Gastroesophageal sphincter (tissue), 4 donors: ENCODE measurements around the gene SUCLG2. TPM values are rescaled to one million over a fixed set of nuclear protein-coding genes. Genes with fewer than 3 reads are reported as not detected.
"Not testable (repeated sequence)": the region's sequence is repeated elsewhere in the genome, so short reads cannot be mapped to it uniquely, and the experiment has no call there.

ENCODE experiments used
- ATAC-seq: fragments of 150-250 bp; one replicate; pipeline ENCODE4 v1.9.1; 2016; ENCODE audit warnings: mild to moderate bottlenecking, moderate library complexity
- H3K27ac ChIP-seq, 4 donors: fragments of 200-600 bp; sonication (generic) in 3 of 4; 1 replicate in 3 of 4; 2 replicates in 1 of 4; pipeline ENCODE4 v1.5.1; 2016 to 2019
- H3K27me3 ChIP-seq: fragments of 200-600 bp; sonication (generic); one replicate; pipeline ENCODE4 v1.5.1; 2019
- H3K36me3 ChIP-seq, 2 donors: fragments of 200-600 bp; sonication (generic); one replicate each; pipeline ENCODE4 v1.5.1; 2019; ENCODE audit warnings: control low read depth in 1 of 2
- H3K4me1 ChIP-seq, 3 donors: fragments of 200-600 bp; sonication (generic); 1 replicate in 2 of 3; 2 replicates in 1 of 3; pipeline ENCODE4 v1.5.1; 2016 to 2019; ENCODE audit warnings: control low read depth in 2 of 3
- H3K4me3 ChIP-seq, 2 donors: fragments of 200-600 bp; sonication (generic); one replicate each; pipeline ENCODE4 v1.5.1; 2019; ENCODE audit warnings: mild to moderate bottlenecking in 1 of 2, moderate library complexity in 1 of 2
- H3K9me3 ChIP-seq, 3 donors: fragments of 200-600 bp; sonication (generic); one replicate each; pipeline ENCODE4 v1.5.1; 2017 to 2019; ENCODE audit warnings: control low read depth in 2 of 3
- EP300 ChIP-seq: sonication (generic); formaldehyde crosslinking; IDR thresholded peaks from one replicate; pipeline ENCODE4 v1.6.1; 2017; ENCODE audit warnings: antibody characterized with exemption, mild to moderate bottlenecking
- POLR2A ChIP-seq, 2 donors: fragments of 450-650 bp; IDR thresholded peaks; one replicate each; pipeline ENCODE4 v1.6.1; 2017; ENCODE audit warnings: antibody characterized with exemption in 2 of 2, mild to moderate bottlenecking in 2 of 2, moderate library complexity in 1 of 2
- POLR2AphosphoS5 ChIP-seq: sonication (generic); formaldehyde crosslinking; IDR thresholded peaks from one replicate; pipeline ENCODE4 v1.6.1; 2017; ENCODE audit warnings: antibody characterized with exemption
- WGBS, 2 donors: methylation state at CpG; one replicate each; pipeline ENCODE4 v1.1.5; 2018; ENCODE audit warnings: low coverage in 1 of 2; 5-methylcytosine and 5-hydroxymethylcytosine counted together
- total RNA-seq, 4 donors: library from RNA; depleted of rRNA; stranded (reverse); fragments of >200 nt; gene quantifications; one replicate each; pipeline ENCODE4 v1.1.0, GENCODE V29; 2016
- TF ChIP-seq, protein P1 (sequence below), 4 experiments: fragments of 200-600 bp in 2 of 4; fragments of 450-650 bp in 2 of 4; sonication (generic) in 1 of 4; IDR thresholded peaks; one replicate each; pipeline ENCODE4 v1.5.1; 2017 to 2019; ENCODE audit warnings: antibody characterized with exemption in 4 of 4, mild to moderate bottlenecking in 2 of 4, moderate library complexity in 2 of 4

SUCLG2 gene
- total RNA-seq, 4 donors from 2014 or later: 53.3 to 79.4 (median 69.8) TPM

DNA sequence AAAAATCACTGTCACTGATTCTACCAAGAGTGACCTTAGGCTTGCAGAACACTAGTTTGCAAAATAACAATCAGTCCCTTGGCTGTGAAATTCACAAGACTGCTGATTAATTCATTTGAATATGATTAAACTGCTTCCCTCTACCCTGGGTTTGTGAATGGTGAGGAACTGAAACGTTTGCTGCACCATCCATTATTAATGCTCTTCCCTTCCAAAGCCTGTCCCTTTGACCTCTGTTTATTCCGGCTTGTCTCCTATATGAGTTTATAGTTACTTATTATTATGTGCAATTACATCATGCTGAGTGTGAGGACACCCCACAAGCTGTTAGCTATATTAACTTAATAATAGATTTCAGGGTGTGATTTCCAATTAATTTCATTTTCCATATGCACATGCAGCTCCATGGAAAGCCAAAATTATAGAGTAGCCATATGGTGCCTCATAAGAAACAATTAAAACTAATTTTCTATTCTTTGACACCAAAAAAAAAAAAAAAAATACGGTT, 96.5 kb downstream of the SUCLG2 start:
- H3K4me3 ChIP-seq: no peak overlapping the region
- H3K9me3 ChIP-seq: no peaks in the 10 kb centered on the region
- peaks cover 0 to 6% (median 0%) of the 10 kb centered on the region in 3 donors for H3K4me1 ChIP-seq
- no peak for ATAC-seq
- H3K27me3 ChIP-seq: no peaks in the 10 kb centered on the region
- H3K36me3 ChIP-seq: peaks cover 0 to 3% of the 10 kb centered on the region in 2 donors
- WGBS, 2 donors: 65 to 81% methylated on average over 3 of the region's 3 CpGs
- TF ChIP-seq POLR2A (IDR thresholded peaks at IDR 0.05) (no peak), EP300 (no peak), POLR2AphosphoS5 (no peak)
- TF ChIP-seq, protein P1, sequence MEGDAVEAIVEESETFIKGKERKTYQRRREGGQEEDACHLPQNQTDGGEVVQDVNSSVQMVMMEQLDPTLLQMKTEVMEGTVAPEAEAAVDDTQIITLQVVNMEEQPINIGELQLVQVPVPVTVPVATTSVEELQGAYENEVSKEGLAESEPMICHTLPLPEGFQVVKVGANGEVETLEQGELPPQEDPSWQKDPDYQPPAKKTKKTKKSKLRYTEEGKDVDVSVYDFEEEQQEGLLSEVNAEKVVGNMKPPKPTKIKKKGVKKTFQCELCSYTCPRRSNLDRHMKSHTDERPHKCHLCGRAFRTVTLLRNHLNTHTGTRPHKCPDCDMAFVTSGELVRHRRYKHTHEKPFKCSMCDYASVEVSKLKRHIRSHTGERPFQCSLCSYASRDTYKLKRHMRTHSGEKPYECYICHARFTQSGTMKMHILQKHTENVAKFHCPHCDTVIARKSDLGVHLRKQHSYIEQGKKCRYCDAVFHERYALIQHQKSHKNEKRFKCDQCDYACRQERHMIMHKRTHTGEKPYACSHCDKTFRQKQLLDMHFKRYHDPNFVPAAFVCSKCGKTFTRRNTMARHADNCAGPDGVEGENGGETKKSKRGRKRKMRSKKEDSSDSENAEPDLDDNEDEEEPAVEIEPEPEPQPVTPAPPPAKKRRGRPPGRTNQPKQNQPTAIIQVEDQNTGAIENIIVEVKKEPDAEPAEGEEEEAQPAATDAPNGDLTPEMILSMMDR (IDR thresholded peaks at IDR 0.05): no peak
- H3K27ac ChIP-seq: no peak overlapping the region

DNA sequence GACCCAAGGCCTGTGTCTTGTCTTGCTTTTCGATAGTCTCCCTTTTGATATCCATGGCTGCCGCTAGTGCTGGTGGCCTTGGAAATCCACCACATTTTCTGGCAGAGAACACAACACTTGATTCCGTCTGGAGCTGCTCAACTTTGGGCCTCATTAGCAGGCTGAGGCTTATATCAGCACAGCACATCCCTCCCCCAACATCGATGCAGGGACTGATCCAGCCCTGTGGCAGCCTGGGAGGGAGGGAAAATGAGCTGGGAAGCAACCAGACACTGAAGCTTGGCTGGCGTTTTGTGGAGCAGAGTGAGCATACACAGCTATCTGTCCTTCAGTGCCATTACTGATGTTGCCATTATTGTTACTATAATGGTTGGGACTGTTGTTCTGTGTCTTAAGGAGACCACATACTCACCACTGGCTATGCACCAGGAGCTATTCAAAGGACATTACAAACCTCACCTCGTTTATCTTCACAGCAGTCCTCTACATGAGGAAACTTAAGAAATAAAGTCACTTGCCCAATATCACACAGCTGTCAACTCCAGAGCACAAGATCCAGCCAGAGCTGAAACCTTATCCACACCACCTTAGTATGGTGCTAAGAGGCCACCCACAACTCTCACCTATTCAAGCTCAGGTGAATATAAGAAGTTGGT, 102.9 kb downstream of the SUCLG2 start:
- ATAC-seq: no peak
- Histone ChIP-seq H3K4me1 (no peaks in the 10 kb centered on the region), H3K4me3 (no peak overlapping the region), H3K27ac (no peak overlapping the region), H3K9me3 (no peaks in the 10 kb centered on the region), H3K27me3 (no peaks in the 10 kb centered on the region), H3K36me3 (no peaks in the 10 kb centered on the region)
- WGBS, 2 donors: 49 to 57% methylated on average over 1 to 6 of the region's 6 CpGs
- TF ChIP-seq POLR2A (IDR thresholded peaks at IDR 0.05): no peak
- TF ChIP-seq, protein P1 (IDR thresholded peaks at IDR 0.05): no peak
- TF ChIP-seq EP300: no peak

DNA sequence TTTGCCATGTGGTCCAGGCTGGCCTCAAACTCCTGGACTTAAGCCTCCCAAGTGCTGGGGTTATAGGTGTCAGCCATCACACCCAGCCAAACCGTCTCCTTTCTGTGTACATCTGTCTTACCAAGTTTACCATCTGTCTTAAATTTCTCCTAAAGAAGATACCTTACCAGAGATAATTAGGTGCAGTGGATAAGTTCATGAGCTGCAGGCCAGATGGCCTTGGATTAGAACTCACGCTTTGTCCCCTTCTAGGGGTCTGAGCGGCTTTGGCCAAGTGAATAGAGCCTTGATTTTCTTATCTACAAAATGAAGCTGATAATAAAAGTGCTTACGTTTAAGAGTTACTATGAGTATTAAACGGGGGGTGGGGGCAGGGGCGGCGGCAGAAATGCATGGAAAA, 103.9 kb downstream of the SUCLG2 start:
- no peak overlapping the region for H3K27ac ChIP-seq
- H3K9me3 ChIP-seq: no peaks in the 10 kb centered on the region
- TF ChIP-seq POLR2AphosphoS5 (no peak), POLR2A (IDR thresholded peaks at IDR 0.05) (no peak), EP300 (no peak)
- TF ChIP-seq, protein P1 (IDR thresholded peaks at IDR 0.05): no peak
- WGBS, 2 donors: 78 to 80% methylated on average over 5 to 6 of the region's 7 CpGs
- no peaks in the 10 kb centered on the region for H3K36me3 ChIP-seq
- ATAC-seq: no peak
- H3K4me1 ChIP-seq: no peaks in the 10 kb centered on the region
- no peaks in the 10 kb centered on the region for H3K27me3 ChIP-seq
- no peak overlapping the region for H3K4me3 ChIP-seq

DNA sequence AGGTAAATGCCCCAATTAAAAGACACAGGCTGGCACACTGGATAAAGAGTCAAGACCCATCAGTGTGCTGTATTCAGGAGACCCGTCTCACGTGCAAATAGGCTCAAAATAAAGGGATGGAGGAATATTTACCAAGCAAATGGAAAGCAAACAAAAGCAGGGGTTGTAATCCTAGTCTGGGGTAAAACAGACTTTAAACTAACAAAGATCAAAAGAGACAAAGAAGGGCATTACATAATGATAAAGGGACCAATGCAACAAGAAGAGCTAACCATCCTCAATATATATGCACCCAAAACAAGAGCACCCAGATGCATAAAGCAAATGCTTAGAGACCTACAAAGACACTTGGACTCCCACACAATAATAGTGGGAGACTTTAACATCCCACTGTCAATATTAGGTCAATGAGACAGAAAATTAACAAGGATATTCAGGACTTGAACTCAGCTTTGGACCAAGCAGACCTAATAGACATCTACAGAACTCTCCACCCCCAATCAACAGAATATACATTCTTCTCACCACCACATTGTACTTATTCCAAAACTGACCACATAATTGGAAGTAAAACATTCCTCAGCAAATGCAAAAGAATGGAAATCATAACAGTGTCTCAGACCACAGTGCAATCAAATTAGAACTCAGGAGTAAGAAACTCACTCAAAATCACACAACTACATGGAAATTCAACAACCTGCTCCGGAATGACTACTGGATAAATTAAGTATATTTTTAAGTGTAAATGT, 111.7 kb downstream of the SUCLG2 start:
- ATAC-seq, H3K4me1 ChIP-seq, H3K4me3 ChIP-seq, H3K36me3 ChIP-seq, H3K27me3 ChIP-seq, H3K27ac ChIP-seq, H3K9me3 ChIP-seq: not testable (repeated sequence)
- 96 to 100% methylated on average over 1 to 3 of the region's 3 CpGs for WGBS, 2 donors

DNA sequence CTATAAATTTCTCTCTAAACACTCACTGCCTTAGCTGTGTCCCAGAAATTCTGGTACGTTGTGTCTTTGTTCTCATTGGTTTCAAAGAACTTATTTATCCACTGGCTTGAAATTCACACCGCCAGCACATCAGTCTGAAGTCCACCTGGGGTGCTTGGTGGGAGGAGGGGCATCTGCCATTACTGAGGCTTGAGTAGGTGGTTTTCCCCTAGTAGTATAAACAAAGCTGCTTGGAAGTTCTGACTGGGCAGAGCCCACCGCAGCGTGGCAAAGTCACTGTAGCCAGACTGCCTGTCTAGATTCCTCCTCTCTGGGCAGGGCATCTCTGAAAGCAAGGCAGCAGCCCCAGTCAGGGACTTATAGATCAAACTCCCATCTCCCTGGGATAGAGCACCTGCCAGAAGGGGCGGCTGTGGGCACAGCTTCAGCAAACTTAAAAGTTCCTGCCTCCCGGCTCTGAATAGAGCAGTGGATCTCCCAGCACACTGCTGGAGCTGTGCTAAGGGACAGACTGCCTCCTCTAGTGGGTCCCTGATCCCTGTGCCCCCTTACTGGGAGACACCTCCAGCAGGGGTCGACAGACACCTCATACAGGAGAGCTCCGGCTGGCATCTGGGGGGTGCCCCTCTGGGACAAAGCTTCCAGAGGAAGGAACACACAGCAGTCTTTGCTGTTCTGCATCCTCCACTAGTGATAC, 114.1 kb downstream of the SUCLG2 start:
- Histone ChIP-seq H3K27me3 (no peaks in the 10 kb centered on the region), H3K36me3 (no peaks in the 10 kb centered on the region), H3K4me1 (no peaks in the 10 kb centered on the region), H3K27ac (no peak overlapping the region), H3K4me3 (no peak overlapping the region), H3K9me3 (no peaks in the 10 kb centered on the region)
- ATAC-seq: no peak
- TF ChIP-seq POLR2A (IDR thresholded peaks at IDR 0.05) (no peak), EP300 (no peak), POLR2AphosphoS5 (no peak)
- TF ChIP-seq, protein P1 (IDR thresholded peaks at IDR 0.05): no peak
- WGBS, 2 donors: 11% methylated on average over 1 of the region's 8 CpGs; no CpG with 5 or more reads in 1 of the 2 donors

DNA sequence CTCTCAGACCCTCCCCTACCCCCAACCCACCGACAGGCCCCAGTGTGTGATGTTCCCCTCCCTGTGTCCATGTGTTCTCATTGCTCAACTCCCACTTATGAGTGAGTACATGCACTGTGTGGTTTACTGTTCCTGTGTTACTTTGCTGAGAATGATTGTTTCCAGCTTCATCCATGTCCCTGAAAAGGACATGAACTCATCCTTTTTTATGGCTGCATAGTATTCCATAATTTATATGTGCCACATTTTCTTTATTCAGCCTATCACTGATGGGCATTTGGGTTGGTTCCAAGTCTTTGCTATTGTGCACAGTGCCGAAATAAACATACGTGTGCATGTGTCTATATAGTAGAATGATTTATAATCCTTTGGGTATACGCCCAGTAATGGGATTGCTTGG, 117.2 kb downstream of the SUCLG2 start:
- H3K27me3 ChIP-seq, H3K9me3 ChIP-seq, H3K4me3 ChIP-seq, H3K27ac ChIP-seq, ATAC-seq, H3K4me1 ChIP-seq, H3K36me3 ChIP-seq: not testable (repeated sequence)
- 91 to 100% methylated on average over 4 of the region's 4 CpGs for WGBS, 2 donors
